ENCODE results near the gene LMNA. TPM values are rescaled to one million over a fixed set of nuclear protein-coding genes. Genes with fewer than 3 reads are reported as not detected.
"Not testable (repeated sequence)": the region's sequence is repeated elsewhere in the genome, so short reads cannot be mapped to it uniquely, and the experiment has no call there.

Gene LMNA
- polyA plus RNA-seq, 4 donors: 94.5 to 161 (median 104) TPM

DNA sequence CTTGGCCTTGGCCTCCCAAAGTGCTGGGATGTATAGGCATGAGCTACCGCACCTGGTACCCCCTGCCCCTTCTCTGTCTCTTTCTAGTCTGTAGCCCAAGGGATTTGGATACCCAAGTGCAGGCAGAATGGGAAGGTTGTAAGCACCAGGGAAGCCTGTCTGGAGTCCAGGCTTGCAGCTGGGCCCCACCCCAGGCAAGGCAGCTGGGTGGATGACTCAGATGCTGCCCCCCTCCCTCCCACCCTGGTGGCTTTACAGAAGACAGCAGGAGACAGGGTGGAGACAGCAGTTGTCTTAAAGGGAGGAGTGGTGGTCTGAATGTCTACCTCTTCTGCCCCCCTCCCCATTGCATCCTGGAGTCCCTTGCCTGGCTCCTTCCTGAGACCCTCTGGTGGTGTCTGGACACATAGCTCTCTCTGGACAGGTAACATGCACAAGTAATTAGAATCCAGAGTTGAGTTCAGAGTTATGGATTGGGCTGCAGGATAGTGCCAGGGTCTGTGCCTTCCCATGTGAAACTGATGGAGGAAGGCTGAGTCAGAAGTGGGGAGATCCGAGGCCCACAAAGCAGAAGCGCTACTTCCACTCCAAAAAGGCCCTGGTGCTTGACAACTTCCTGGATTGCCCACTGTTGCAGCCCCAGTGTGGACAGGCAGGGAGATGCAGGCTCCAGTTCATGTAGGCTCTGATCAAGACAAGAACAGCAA is 5.1 kb downstream of the LMNA start:
- no peak for DNase-seq (ENCODE audit: low read depth in 4 of 4, low spot score in 3 of 4)

DNA sequence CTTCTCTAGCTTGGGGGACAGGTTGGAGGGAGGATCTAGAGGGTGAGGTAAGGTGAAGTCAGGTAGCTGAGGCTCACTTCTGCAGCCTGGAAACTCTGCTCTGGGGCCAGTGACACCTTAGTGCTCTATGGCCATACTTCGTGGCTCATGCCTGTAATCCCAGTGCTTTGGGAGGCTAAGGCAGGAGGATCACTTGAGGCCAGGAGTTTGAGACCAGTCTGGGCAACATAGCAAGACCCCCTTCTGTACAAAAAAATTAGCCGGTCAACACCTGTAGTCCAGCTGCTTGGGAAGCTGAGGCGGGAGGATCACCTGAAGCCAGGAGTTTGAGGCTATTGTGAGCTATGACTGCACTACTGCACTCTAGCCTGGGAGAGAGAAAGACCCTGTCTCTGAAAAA is 5.8 kb downstream of the LMNA start:
- DNase-seq (ENCODE audit: low read depth in 4 of 4, low spot score in 3 of 4): no peak

GRCh38 chr1:156121005-156121404 is 6.5 kb downstream of the LMNA start:
- not testable (repeated sequence) for DNase-seq (ENCODE audit: low read depth in 4 of 4, low spot score in 3 of 4)

DNA sequence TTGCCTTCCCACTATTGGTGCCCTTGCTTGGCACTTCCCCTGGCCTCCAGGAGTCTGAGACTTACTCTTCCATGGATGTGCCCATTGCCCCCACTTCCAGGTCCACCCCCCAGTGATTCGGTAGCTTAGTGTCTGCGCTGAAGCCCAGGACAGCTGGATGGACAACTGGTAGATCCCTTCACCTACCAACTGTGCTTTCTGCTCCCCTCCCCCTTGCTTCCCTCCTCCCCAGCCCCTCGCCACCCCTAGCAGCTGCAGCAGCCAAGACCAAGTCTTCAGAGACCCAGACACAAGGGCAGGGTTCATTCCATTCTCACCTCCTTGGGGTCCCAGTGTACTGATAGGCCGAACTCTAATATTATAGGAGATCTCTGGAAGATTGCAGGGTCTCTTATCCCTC is 6.9 kb downstream of the LMNA start:
- DNase-seq (ENCODE audit: low read depth in 4 of 4, low spot score in 3 of 4): no peak

DNA sequence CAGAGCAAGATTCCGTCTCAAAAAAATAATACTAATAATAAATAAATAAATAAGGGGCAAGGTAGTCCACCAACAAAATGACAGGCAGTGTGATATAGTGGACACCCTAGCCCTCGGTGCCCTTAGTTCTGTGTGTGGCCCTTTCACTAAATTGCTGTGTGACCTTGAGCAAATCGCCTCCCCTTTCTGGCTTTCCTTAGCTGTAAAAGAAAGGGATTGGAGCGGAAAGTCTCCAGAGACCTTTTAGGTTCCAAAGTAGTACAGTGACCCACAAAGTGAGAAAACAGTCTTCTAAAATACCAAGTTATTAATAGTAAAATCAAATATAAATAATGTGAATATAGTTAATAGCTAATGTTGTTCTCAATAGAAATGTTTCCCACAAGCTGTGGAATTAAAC is 7.6 kb downstream of the LMNA start:
- no peak for DNase-seq (ENCODE audit: low read depth in 4 of 4, low spot score in 3 of 4)

DNA sequence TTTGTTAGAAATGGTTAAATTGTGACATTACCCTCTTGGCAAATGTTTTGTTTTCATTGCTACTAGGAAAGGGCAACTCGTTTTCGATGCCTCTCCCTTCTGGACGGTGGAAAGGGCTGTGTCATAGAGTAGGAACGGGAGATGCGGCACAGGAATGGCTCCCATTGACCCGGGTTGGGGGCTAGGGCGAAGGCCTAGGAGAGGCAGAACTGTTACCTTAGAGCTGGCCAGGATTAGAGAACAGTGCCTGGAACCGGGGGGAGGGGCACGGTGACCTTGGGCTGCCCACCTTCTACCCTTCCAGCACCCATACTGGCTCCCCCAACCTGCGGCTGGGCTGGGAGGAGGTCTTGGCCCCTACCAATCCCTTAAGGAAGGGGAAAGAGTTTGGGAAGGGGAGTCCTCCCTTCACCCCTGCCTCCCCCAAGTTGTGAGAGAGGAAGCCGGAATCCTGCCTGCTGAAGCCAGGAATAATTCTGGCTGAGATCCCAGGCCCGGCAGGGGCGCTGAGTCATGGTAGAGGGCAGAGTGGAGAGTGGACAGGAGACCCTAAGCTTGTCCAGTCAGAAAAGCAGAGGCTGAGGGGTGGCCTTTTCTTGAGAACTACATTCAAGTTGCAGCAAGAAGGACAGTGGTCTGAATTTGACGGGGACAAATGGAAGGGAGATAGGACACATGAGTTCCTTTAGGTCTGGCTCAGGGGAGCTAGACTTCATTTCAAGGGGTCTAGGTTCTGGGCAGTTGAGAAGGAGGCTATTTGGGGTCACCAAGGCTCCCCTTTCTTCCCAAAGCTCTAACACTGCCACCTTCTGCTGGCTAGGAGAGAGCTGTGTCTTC is 8.2 kb downstream of the LMNA start:
- no peak for DNase-seq (ENCODE audit: low read depth in 4 of 4, low spot score in 3 of 4)

DNA sequence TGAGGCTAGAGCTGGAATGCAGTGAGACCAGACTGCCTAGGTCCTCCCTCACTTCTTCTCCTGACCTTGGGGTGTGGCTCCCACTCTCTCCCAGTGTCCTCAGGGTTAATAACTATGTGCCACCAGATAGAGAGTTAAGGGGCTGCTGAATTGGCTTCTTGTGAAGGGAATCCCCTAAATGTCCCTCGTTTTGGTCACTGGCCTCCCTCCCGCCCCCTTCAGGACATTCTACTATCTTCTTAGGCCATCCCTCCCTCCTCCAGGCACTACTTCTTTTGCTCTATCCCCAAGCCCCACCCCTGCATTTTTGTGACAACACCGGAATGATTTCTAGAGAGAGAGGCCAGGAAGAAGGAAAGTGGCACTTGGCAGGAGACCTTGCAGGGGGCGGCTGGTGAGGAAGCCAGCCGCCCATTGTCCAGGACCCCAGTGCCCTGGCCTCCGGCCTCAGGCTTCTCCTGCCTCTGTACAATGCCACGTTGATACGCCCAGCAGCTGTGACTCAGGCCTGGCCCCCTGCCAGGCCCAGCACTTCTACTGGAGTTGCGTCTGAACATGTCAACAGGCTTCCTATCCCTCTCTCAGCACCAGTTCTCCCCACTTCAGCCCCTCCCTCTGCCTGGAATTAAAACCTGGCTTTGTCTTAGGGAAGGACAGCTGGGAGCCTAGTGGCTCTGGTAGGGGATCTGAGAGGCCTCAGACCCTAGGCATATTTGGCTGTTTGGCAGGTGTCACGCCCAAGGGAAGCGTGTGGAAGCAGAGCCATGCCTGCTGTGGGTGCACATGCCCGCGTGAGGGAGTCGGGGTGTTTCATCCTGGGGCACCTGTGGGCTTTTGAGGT is 9.1 kb downstream of the LMNA start:
- DNase-seq (ENCODE audit: low read depth in 4 of 4, low spot score in 3 of 4): no peak

- DNase-seq (ENCODE audit: low read depth in 4 of 4, low spot score in 3 of 4): no peak
Observed at GRCh38 chr1:156124557-156125483, 10.3 kb downstream of the LMNA start.

DNA sequence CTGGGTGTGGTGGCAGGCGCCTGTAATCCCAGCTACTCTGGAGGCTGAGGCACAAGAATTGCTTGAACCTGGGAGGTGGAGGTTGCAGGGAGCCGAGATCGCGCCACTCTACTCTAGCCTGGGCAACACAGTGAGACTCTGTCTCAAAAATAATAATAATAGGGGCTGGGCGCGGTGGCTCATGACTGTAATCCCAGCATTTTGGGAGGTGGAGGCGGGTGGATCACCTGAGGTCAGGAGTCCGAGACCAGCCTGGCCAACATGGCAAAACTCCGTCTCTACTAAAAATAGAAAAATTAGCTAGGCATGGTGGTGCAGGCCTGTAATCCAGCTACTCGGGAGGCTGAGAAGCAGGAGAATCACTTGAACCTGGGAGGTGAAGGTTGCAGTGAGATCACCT is 11.0 kb downstream of the LMNA start:
- DNase-seq (ENCODE audit: low read depth in 4 of 4, low spot score in 3 of 4): not testable (repeated sequence)

DNA sequence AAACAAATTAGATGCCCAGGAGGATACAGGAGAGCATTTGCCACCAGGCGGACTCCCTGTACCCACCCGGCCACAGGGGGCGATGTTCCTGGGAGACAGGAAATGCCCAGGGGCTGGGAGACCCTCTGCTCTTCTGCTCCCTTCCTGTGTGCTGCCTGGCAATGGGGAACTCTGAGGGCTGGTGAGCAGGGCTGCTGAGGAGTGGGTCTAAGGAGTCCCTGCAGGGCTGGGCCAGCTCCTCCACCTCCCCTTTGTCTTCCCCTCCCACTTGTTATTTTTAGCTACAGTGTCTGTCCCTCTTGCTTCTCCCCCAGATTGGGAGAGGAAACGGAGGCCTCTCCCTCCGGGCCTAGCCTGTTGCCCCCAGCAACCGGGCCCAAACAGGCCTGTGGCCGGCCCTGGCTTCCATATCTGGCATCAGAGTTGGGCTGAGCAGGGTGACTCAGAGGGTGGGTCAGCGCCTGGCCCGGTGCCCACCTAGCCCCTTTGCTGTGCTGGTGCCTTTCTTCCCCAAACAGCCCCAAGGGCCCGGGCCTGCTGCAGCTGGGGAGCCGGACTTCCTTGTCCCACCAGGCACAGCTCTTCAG is 11.6 kb downstream of the LMNA start:
- no peak for DNase-seq (ENCODE audit: low read depth in 4 of 4, low spot score in 3 of 4)

- no peak for DNase-seq (ENCODE audit: low read depth in 4 of 4, low spot score in 3 of 4)
Observed at GRCh38 chr1:156126630-156127534, 12.4 kb downstream of the LMNA start.

DNA sequence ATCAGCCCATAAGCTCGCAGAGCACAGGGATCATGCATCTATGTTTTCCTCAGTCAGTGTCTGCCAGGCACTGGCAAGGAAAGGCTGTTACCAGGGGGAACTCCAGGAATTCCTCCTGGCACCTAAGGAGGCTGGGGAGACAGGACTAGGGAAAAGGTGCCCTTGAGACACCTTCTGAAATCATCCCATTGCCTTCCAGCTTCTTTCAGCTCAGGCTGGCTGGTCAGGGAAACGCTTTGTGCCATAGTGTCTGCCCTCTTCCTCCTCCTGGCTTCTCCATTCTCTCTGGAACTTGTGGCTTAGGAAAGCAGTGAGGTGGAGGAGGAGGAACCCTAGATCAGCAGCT is 13.8 kb downstream of the LMNA start:
- DNase-seq (ENCODE audit: low read depth in 4 of 4, low spot score in 3 of 4): no peak

DNA sequence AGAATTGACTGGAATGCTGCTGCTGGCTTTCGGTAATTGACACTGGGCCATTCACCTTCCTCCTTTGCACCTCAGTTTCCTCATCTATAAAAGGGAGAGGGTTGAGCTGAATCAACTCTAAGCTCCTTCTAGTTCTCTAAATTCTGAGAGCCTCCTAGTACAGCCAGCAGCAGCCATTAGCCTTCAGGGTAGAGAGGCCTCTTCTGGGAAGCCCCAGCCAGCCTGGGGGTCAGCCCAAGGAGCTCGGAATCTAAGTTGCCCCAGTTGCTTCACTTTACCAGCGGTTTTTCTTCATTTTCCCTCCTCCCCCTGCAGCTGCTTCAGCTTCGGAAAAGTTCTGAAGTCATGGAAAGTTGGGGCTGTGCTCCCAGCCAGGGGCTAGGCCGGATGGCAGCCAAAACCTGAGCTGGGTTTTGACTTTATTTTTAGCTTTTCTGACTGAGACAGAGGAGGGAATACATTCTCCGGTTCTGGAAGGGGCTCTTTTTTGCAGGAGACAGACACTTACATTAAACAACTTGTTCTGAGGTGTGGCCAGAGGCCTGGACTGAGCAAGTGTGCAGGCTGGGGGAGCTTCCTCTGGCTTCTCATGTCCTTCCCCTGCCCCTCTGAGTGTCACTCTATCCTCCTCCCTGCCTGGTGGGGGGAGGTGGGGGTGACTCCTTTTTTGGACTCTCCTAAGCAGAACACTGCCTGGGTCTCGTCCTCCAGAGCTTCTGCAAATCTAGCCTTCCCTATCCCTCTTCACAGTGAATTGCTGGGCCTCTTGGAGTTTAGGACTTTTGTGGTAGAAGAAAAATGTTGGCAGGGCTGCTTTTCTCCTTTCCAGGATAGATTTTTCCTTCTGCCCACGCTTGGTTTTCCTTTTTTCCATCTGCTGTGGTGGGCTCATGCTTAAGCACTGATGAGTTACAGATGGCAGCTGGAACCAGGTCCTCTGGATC is 14.4 kb downstream of the LMNA start:
- no peak for DNase-seq (ENCODE audit: low read depth in 4 of 4, low spot score in 3 of 4)

GRCh38 chr1:156129687-156130577 is 15.4 kb downstream of the LMNA start:
- DNase-seq (ENCODE audit: low read depth in 4 of 4, low spot score in 3 of 4): no peak

DNA sequence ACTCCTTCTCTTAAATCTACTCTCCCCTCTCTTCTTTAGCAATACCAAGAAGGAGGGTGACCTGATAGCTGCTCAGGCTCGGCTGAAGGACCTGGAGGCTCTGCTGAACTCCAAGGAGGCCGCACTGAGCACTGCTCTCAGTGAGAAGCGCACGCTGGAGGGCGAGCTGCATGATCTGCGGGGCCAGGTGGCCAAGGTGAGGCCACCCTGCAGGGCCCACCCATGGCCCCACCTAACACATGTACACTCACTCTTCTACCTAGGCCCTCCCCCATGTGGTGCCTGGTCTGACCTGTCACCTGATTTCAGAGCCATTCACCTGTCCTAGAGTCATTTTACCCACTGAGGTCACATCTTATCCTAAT is 16.0 kb downstream of the LMNA start:
- DNase-seq (ENCODE audit: low read depth in 4 of 4, low spot score in 3 of 4): no peak

DNA sequence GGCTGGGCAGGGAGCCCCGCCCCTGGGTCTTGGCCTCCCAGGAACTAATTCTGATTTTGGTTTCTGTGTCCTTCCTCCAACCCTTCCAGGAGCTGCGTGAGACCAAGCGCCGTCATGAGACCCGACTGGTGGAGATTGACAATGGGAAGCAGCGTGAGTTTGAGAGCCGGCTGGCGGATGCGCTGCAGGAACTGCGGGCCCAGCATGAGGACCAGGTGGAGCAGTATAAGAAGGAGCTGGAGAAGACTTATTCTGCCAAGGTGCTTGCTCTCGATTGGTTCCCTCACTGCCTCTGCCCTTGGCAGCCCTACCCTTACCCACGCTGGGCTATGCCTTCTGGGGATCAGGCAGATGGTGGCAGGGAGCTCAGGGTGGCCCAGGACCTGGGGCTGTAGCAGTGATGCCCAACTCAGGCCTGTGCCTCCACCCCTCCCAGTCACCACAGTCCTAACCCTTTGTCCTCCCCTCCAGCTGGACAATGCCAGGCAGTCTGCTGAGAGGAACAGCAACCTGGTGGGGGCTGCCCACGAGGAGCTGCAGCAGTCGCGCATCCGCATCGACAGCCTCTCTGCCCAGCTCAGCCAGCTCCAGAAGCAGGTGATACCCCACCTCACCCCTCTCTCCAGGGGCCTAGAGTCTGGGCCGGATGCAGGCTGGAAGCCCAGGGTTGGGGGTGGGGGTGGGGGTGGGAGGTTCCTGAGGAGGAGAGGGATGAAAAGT is 20.4 kb downstream of the LMNA start:
- DNase-seq (ENCODE audit: low read depth in 4 of 4, low spot score in 3 of 4): no peak

Measured in left renal pelvis (tissue), 4 donors.